Mesenchymal stem cell (in vitro differentiated cells and primary cell): ENCODE data around the gene MAPKBP1.

Experiments used
- DNase-seq: peaks from one replicate; pipeline ENCODE4 v3.0.0-alpha.2; 2013
- H2AFZ ChIP-seq: one replicate; pipeline ENCODE4 v1.6.1; 2013; ENCODE audit warnings: low read depth, mild to moderate bottlenecking, control low read depth, inconsistent platforms, low read length, moderate library complexity
- H2AK5ac ChIP-seq: 2 replicates; pipeline ENCODE4 v1.6.1; 2013; ENCODE audit warnings: low read length, moderate library complexity, mild to moderate bottlenecking, inconsistent platforms; ENCODE audit not compliant: severe bottlenecking
- H2BK120ac ChIP-seq: one replicate; pipeline ENCODE4 v1.6.1; 2013; ENCODE audit warnings: low read depth, mild to moderate bottlenecking, inconsistent platforms, low read length, moderate library complexity
- H2BK12ac ChIP-seq, 2 experiments: one replicate each; pipeline ENCODE4 v1.6.1; 2013; ENCODE audit warnings: inconsistent platforms in 2 of 2, low read length in 2 of 2, mild to moderate bottlenecking in 2 of 2, moderate library complexity in 2 of 2, control low read depth in 1 of 2
- H2BK15ac ChIP-seq: one replicate; pipeline ENCODE4 v1.6.1; 2013; ENCODE audit warnings: mild to moderate bottlenecking, low read depth, inconsistent platforms; ENCODE audit not compliant: poor library complexity, severe bottlenecking
- H2BK5ac ChIP-seq: 2 replicates; pipeline ENCODE4 v1.6.1; 2013; ENCODE audit warnings: low read depth, mild to moderate bottlenecking, low read length, control low read depth, inconsistent platforms; ENCODE audit not compliant: poor library complexity, severe bottlenecking
- H3K14ac ChIP-seq, 2 experiments: one replicate each; pipeline ENCODE4 v1.6.1; 2013; ENCODE audit warnings: inconsistent platforms in 2 of 2, low read length in 2 of 2, control low read depth in 1 of 2, mild to moderate bottlenecking in 1 of 2, moderate library complexity in 1 of 2
- H3K18ac ChIP-seq, 2 experiments: one replicate each; pipeline ENCODE4 v1.6.1; 2013; ENCODE audit warnings: inconsistent platforms in 2 of 2, low read length in 2 of 2, control low read depth in 1 of 2, low read depth in 1 of 2, mild to moderate bottlenecking in 1 of 2
- H3K23ac ChIP-seq, 2 experiments: one replicate each; pipeline ENCODE4 v1.6.1; 2013; ENCODE audit warnings: inconsistent platforms in 2 of 2, low read length in 2 of 2, mild to moderate bottlenecking in 2 of 2, moderate library complexity in 2 of 2, control low read depth in 1 of 2
- H3K27ac ChIP-seq: 2 replicates; pipeline ENCODE4 v1.5.1; 2013; ENCODE audit warnings: mild to moderate bottlenecking, moderate library complexity, low read length, control low read depth, inconsistent platforms; ENCODE audit not compliant: poor library complexity, severe bottlenecking
- H3K27me3 ChIP-seq, 2 experiments: 2 replicates each; pipeline versions ENCODE4 v1.6.1 to v1.7.0; 2013; ENCODE audit warnings: low read length in 2 of 2, mild to moderate bottlenecking in 2 of 2, moderate library complexity in 2 of 2, control low read depth in 1 of 2, inconsistent platforms in 1 of 2; ENCODE audit not compliant: control insufficient read depth in 1 of 2, insufficient read depth in 1 of 2
- H3K36me3 ChIP-seq, 2 experiments: 2 replicates each; pipeline versions ENCODE4 v1.6.1 to v1.7.0; 2013; ENCODE audit warnings: low read length in 2 of 2, control low read depth in 1 of 2, inconsistent platforms in 1 of 2, low read depth in 1 of 2, mild to moderate bottlenecking in 1 of 2; ENCODE audit not compliant: insufficient read depth in 2 of 2, control insufficient read depth in 1 of 2
- H3K4ac ChIP-seq, 2 experiments: one replicate each; pipeline ENCODE4 v1.6.1; 2013; ENCODE audit warnings: inconsistent platforms in 2 of 2, low read length in 2 of 2, mild to moderate bottlenecking in 2 of 2, moderate library complexity in 2 of 2, control low read depth in 1 of 2, low read depth in 1 of 2
- H3K4me1 ChIP-seq: 2 replicates; pipeline ENCODE4 v1.6.1; 2013; ENCODE audit warnings: low read depth, low read length, control low read depth; ENCODE audit not compliant: control insufficient read depth, insufficient read depth
- H3K4me2 ChIP-seq: 2 replicates; pipeline ENCODE4 v1.6.1; 2013; ENCODE audit warnings: low read length, mild to moderate bottlenecking, inconsistent platforms; ENCODE audit not compliant: poor library complexity, severe bottlenecking
- H3K4me3 ChIP-seq, 2 experiments: 2 replicates each; pipeline versions ENCODE4 v1.5.1 to v1.7.0; 2013; ENCODE audit warnings: low read length in 2 of 2, mild to moderate bottlenecking in 2 of 2, control low read depth in 1 of 2, low read depth in 1 of 2; ENCODE audit not compliant: insufficient read depth in 1 of 2
- H3K79me1 ChIP-seq: replicated peaks from 2 replicates; pipeline ENCODE4 v1.6.1; 2013; ENCODE audit warnings: mild to moderate bottlenecking, control low read depth, low read length, inconsistent platforms; ENCODE audit not compliant: poor library complexity, severe bottlenecking
- H3K9ac ChIP-seq: 2 replicates; pipeline ENCODE4 v1.7.0; 2013; ENCODE audit warnings: mild to moderate bottlenecking, low read length, moderate library complexity
- H3K9me3 ChIP-seq: 2 replicates; pipeline ENCODE4 v1.7.0; 2013; ENCODE audit warnings: mild to moderate bottlenecking, low read length; ENCODE audit not compliant: control insufficient read depth
- H4K8ac ChIP-seq: one replicate; pipeline ENCODE4 v1.6.1; 2013; ENCODE audit warnings: inconsistent platforms, mild to moderate bottlenecking, low read length, moderate library complexity
- H4K91ac ChIP-seq: one replicate; pipeline ENCODE4 v1.6.1; 2013; ENCODE audit warnings: mild to moderate bottlenecking, low read length, inconsistent platforms
- WGBS: methylation state at CpG from one replicate; pipeline ENCODE4 v1.1.7; 2013; ENCODE audit warnings: mixed read lengths; 5-methylcytosine and 5-hydroxymethylcytosine counted together

The MAPKBP1 gene

DNA sequence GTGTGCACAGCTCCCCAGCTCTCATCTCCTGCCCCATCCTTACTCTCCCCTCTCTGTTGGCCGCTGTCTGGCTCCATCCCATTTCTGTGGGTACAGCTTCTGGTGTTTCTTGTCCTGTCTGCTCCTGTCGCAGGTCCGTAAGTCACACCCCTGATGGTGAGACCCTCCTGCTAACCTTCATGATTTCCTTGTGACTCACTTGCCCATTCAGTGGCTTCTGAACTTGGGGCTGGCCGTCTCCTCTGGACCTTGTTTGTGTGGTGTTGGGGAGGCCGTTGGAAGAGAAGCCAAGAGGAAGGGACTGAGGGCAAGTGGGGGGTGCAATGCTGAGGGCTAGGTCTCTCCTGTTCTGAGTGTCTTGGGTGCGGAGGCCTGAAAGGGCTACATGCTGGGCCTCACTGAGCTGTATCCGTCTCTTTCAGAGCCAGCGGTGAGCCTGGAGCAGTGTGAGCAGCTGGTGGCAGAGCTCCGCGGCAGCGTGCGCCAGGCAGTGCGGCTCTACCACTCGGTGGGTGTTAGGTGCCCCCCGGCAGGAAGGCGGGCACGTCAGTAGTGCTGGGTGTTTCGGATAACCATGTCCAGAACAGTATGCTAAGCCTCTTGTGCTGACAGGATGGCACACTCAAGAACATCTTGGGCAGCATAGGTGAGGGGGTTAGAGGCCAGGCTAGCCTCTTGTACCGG, 49.9 kb downstream of the MAPKBP1 start:
- Histone ChIP-seq H3K23ac (no peak overlapping the region), H3K18ac (no peak overlapping the region), H4K91ac (no peak overlapping the region), H2BK12ac (no peak overlapping the region), H3K14ac (no peak overlapping the region), H3K9ac (no peak overlapping the region), H2BK120ac (no peak overlapping the region), H3K9me3 (no peaks in the 10 kb centered on the region), H3K4ac (no peak overlapping the region), H4K8ac (no peak overlapping the region), H3K27me3 (no peaks in the 10 kb centered on the region), H2BK15ac (no peak overlapping the region), H2AFZ (no peak overlapping the region), H2BK5ac (no peak overlapping the region), H3K79me1 (no peaks in the 10 kb centered on the region), H3K36me3 (peaks cover 69 to 72% of the 10 kb centered on the region in 2 experiments), H2AK5ac (no peak overlapping the region), H3K4me2 (no peak overlapping the region), H3K27ac (no peak overlapping the region), H3K4me1 (peaks cover 13% of the 10 kb centered on the region), H3K4me3 (no peak overlapping the region)
- no peak for DNase-seq
- 97% methylated on average over 19 of the region's 19 CpGs for WGBS

DNA sequence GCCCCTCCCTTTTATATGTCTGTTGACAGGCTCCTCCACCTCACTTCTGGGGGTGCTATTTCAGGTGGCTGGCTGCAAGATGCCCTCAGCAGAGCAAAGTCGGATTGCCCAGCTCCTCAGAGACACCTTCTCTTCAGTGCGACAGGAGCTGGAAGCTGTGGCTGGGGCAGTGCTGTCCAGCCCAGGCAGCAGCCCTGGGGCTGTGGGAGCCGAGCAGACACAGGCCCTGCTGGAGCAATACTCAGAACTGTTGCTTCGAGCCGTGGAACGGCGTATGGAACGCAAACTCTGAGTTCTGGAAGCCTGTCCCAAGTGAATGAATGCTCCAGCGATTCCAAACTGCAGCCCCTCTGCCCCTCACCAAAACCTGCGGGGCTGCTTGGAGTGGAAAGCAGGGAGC, 50.9 kb downstream of the MAPKBP1 start:
- no peak overlapping the region for H2AK5ac ChIP-seq
- no peak overlapping the region for H2BK12ac ChIP-seq
- H3K79me1 ChIP-seq = peaks cover under 1% of the 10 kb centered on the region
- no peak overlapping the region for H3K27ac ChIP-seq
- H2AFZ ChIP-seq = no peak overlapping the region
- no peak for DNase-seq
- H3K4ac ChIP-seq = no peak overlapping the region
- H3K4me3 ChIP-seq = no peak overlapping the region
- H2BK15ac ChIP-seq = no peak overlapping the region
- H3K4me2 ChIP-seq = no peak overlapping the region
- no peak overlapping the region for H4K8ac ChIP-seq
- no peak overlapping the region for H3K9ac ChIP-seq
- no peak overlapping the region for H3K23ac ChIP-seq
- no peak overlapping the region for H4K91ac ChIP-seq
- H3K14ac ChIP-seq = no peak overlapping the region
- no peak overlapping the region for H2BK120ac ChIP-seq
- 96% methylated on average over 10 of the region's 10 CpGs for WGBS
- H3K18ac ChIP-seq = no peak overlapping the region
- H3K9me3 ChIP-seq = no peaks in the 10 kb centered on the region
- no peak overlapping the region for H2BK5ac ChIP-seq
- peaks cover 60 to 68% of the 10 kb centered on the region in 2 experiments for H3K36me3 ChIP-seq
- no peaks in the 10 kb centered on the region for H3K27me3 ChIP-seq
- H3K4me1 ChIP-seq = peaks cover 16% of the 10 kb centered on the region

DNA sequence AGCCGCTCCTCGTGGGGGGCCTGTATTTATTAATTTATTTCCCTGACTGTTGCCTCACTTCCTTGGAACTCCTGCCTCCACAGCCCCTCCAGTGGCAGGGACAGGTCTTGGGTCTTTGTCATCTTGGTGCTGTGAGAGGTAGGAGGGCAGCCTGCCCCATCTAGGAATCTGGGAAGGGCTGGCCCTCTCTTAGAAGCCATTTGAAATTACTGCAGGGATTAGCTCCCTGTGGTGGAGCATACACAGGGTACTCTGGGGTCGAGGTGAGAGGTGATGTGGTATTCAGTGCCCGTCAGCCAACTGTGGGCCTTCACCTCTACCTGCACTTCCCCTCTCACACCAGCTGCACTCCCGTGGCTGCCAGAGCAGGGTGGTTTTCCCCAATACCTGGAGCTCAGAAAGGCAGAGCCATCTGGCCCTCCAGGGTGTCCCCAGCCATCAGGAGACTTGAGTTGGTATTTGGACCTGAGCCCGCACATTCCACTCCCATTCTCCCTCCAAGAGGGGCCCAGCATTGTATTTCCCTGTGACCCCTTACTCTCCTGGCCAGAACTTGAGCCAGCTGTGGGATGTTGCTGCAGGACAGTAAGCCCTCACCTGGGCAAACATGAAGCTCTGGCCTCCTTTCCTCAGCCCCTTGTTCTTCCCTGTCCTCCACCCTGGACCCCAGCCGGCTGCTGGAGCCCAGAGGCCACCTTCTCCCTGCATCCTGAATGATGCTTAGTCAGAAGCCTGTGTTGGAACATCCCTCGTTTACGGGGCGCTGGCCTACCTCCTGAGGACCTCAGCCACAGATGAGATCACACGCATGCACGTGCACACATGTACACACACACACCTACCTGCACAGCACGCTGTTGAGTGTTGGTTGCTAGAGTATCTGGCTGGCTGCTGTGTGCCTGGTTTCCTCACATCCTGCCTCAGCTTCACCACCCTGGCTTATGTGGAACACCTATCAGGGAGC, 51.6 kb downstream of the MAPKBP1 start:
- Histone ChIP-seq H2AFZ (no peak overlapping the region), H3K14ac (no peak overlapping the region), H3K9me3 (no peaks in the 10 kb centered on the region), H3K4me3 (no peak overlapping the region), H2BK15ac (no peak overlapping the region), H3K27ac (no peak overlapping the region), H3K4me2 (no peak overlapping the region), H2BK120ac (no peak overlapping the region), H3K79me1 (peaks cover 7% of the 10 kb centered on the region), H3K27me3 (no peaks in the 10 kb centered on the region), H3K4me1 (peaks cover 16% of the 10 kb centered on the region), H3K18ac (no peak overlapping the region), H2AK5ac (no peak overlapping the region), H2BK5ac (no peak overlapping the region), H4K8ac (no peak overlapping the region), H2BK12ac (no peak overlapping the region), H3K23ac (no peak overlapping the region), H4K91ac (no peak overlapping the region), H3K4ac (no peak overlapping the region), H3K36me3 (peaks cover 53 to 68% of the 10 kb centered on the region in 2 experiments), H3K9ac (no peak overlapping the region)
- WGBS = 90% methylated on average over 11 of the region's 13 CpGs
- DNase-seq = no peak

GRCh38 chr15:41827290-41827879, 53.1 kb downstream of the MAPKBP1 start:
- no peaks in the 10 kb centered on the region for H3K9me3 ChIP-seq
- peak overlapping the region; percentile 34 for H2AFZ ChIP-seq
- peak overlapping the region in 1 of 2 experiments; percentile 58 for H3K14ac ChIP-seq
- H2BK5ac ChIP-seq = no peak overlapping the region
- H3K4ac ChIP-seq = peak overlapping the region in 1 of 2 experiments; percentile 35
- no peaks in the 10 kb centered on the region for H3K27me3 ChIP-seq
- H3K4me1 ChIP-seq = peaks cover 18% of the 10 kb centered on the region
- no peak overlapping the region for H2AK5ac ChIP-seq
- DNase-seq = no peak
- 9% methylated on average over 37 of the region's 37 CpGs for WGBS
- no peak overlapping the region for H2BK12ac ChIP-seq
- peak overlapping the region; percentile 16 for H4K8ac ChIP-seq
- H3K23ac ChIP-seq = no peak overlapping the region
- H2BK15ac ChIP-seq = peak overlapping the region; percentile 68
- H3K4me2 ChIP-seq = peak overlapping the region; percentile 92
- peak overlapping the region; percentile 51 to 79 for H3K4me3 ChIP-seq
- peaks cover 43 to 65% of the 10 kb centered on the region in 2 experiments for H3K36me3 ChIP-seq
- peak overlapping the region in 1 of 2 experiments; percentile 50 for H3K18ac ChIP-seq
- H2BK120ac ChIP-seq = no peak overlapping the region
- no peak overlapping the region for H4K91ac ChIP-seq
- peak overlapping the region; percentile 78 for H3K9ac ChIP-seq
- peaks cover 7% of the 10 kb centered on the region for H3K79me1 ChIP-seq
- H3K27ac ChIP-seq = no peak overlapping the region
